PFSK-1 (cell line): ENCODE results near the gene ATL1.

Source experiments
- FOXP2 ChIP-seq: optimal IDR thresholded peaks from 2 replicates; pipeline ENCODE3; 2011; ENCODE audit warnings: borderline replicate concordance, control low read depth, inconsistent platforms; ENCODE audit not compliant: insufficient read depth; ENCODE audit errors: extremely low read length, extremely low read depth
- POLR2AphosphoS5 ChIP-seq: IDR thresholded peaks from 2 replicates; pipeline ENCODE4 v1.6.1; 2012; ENCODE audit warnings: low read depth, mild to moderate bottlenecking, control low read depth, low read length, moderate library complexity
- REST ChIP-seq, 2 experiments: IDR thresholded peaks; 2 replicates each; pipeline versions ENCODE4 v1.6.1 to v1.8.0; 2011 to 2012; ENCODE audit warnings: low read depth in 2 of 2, low read length in 2 of 2, control low read depth in 1 of 2, inconsistent platforms in 1 of 2, mild to moderate bottlenecking in 1 of 2, moderate library complexity in 1 of 2; ENCODE audit not compliant: insufficient read depth in 1 of 2
- SIN3A ChIP-seq: IDR thresholded peaks from 2 replicates; pipeline ENCODE4 v1.6.1; 2012; ENCODE audit warnings: mild to moderate bottlenecking, low read length, moderate library complexity, borderline replicate concordance; ENCODE audit not compliant: insufficient read depth
- TAF1 ChIP-seq: IDR thresholded peaks from 2 replicates; pipeline ENCODE4 v1.6.1; 2012; ENCODE audit warnings: low read length, control low read depth, borderline replicate concordance; ENCODE audit not compliant: insufficient read depth

DNA sequence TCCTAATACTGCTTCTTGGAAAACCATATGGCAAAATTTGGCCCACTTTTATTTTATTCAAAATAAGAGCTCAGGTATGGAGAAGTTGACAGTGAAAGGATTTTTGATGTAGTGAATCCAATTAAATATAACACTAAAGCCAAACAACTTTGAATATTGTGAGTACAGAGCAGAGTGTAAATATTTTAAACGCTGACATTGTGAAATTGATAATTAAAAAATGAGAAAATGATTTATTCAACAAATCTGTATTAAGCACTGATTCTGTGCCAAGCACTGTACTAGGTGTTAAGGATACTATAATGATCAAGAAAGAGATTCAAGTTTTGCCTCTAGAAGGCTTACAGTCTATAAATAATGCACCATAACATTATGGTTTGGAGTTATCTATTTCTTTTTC is 50.5 kb downstream of the ATL1 start:
- TF ChIP-seq POLR2AphosphoS5 (no peak), REST (IDR thresholded peaks at IDR 0.05; ENCODE audit: insufficient read depth in 1 of 2, low read depth in 2 of 2, low read length in 2 of 2) (no peak), TAF1 (no peak), FOXP2 (no peak), SIN3A (no peak)
